HG02981 (cell line): ENCODE data around the gene KATNIP.

Experiments
- ATAC-seq: cut with Tn5 transposase; IDR thresholded peaks from one replicate; pipeline ENCODE4 v1.9.1; 2021; ENCODE audit warnings: mild to moderate bottlenecking, moderate library complexity; ENCODE audit not compliant: unreplicated experiment

The KATNIP gene

DNA sequence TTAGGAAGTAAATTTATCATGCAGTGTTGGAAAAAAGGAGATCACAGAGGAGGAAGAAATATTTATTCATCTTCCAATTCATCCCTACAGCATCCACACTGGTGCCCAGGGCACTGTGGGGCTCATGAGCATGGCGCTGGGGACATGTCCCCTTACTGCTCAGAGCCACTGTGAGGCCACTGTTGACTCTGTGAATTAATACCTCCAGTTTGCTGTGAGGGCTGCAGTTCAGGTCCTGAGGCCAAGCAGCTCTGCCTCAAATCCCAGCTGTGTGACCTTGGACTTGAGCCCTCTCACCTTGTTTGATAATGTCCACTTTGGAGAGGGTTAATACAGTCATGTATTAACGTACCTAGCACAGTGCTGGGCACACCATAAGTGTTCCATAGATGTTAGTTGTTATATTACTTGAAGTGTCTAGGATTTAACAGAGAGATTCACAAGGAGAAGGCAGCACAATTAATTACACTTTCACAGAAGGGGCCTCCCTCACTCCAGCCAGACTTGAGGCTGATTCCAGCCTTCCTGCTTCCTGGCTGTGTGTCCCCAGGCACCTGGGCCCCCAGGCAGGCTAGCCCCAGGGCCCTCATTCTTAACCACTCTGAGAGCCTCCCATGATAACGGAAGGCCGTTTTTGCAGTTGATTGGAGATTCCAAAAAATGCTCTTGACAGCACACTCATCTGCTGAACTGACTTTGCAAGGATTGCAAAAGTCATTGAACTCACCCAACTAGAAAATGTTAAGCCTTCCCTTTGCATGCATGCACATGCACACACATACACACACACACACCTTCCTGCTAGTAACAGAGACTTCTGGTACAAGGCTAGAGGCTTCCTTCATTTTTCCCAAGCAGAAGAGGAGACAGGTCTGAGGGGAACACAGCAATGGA, 29.4 kb downstream of the KATNIP start:
- ATAC-seq, result no peak

DNA sequence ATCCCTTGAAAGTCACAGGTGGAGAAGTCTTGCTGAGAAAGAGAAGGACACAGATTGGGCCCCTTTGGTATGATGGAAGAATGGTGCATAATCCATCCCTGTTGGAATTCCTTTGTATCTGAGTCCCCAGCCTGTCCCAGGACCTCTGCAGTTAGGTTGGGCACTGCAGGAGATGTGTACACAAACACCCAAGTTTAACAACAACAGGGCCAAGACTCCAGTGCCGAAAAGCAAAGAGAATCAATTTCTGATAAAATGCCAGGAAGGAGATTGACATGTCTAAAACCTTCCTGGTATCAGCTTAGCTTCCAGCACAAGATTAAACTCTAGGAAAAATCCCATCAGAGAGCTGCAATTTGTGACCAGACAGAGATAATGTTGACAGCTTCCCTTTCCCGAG, 32.9 kb downstream of the KATNIP start:
- ATAC-seq, result no peak

DNA sequence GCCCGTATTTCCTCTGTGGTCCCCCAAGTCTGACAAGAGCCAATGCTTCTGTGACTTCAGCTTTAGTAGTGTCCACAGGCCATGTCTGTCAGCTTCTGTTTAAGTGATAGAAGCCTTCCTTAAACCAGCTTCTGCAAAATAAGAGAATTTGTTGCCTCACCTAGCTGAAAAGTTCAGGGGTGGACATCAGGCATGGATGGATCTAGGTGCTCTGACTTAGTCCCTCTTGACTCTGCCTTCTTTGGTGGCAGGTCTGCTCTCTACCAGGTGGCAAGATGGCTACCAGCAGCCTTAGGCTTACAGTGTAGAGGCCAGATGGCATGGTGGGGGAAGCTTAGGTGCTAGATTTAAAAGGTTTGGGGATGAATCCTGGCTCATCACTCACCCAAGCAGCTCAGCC, 33.7 kb downstream of the KATNIP start:
- no peak for ATAC-seq

- no peak for ATAC-seq
Measured at GRCh38 chr16:27585200-27585599, 35.3 kb downstream of the KATNIP start.

- ATAC-seq, result no peak
Measured at GRCh38 chr16:27586711-27587110, 36.8 kb downstream of the KATNIP start.

- ATAC-seq, result no peak
Measured at GRCh38 chr16:27588057-27588456, 38.1 kb downstream of the KATNIP start.

DNA sequence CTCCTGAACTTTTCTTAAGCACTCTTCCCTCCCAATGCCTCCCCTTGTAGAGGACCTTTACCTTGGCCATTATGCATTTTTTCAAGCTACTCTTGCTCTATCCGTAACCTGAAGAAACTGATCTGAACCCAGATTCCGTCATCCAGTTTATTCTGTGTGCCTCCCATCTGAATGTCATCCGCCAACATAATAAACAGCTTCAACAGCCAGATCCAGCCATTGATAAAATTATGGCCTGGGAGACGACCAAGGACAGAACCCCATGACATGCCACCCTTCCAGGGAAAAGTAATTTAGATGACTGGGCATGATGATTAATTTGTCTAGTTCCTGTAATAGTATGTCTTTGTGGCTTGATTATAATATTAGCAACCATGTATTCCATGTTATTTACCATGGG, 41.9 kb downstream of the KATNIP start:
- no peak for ATAC-seq

DNA sequence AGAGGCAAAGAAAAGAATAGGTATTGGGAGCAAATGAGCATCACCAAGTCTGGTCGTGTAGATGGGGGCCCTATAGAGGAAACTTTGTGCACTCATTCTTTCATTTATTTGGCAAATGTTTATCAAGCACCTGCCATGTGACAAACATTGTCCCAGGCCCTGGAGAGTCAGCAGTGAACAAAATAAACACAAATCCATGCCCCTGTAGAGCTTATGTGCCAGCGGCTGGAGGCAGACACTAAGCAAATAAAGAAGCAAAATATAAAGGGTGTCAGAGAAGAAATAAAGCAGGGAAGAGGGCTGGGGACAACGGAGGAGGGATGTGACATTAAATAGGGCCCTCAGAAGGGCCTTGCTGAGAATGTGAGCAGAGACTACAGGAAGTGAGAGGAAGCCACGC, 45.5 kb downstream of the KATNIP start:
- no peak for ATAC-seq

DNA sequence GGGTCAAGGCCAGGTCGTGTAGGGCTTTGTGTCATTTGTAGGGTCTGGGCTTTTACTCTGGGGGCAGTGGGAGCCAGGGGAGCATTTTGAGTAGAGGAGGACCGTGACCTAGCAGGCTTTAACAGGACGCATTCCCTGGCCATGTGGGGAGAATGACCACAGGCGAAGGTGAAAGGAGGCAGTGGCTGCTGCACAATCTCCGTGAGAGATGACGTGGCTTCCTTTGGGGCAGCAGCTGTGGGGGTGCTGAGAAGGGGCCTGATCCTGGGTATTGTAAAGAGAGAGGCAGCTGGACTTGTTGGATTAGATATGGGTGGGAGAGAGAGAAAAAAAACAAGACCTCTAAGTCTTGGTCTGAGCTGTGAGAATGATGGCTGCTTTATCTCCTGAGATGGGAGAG, 46.0 kb downstream of the KATNIP start:
- ATAC-seq, result no peak

DNA sequence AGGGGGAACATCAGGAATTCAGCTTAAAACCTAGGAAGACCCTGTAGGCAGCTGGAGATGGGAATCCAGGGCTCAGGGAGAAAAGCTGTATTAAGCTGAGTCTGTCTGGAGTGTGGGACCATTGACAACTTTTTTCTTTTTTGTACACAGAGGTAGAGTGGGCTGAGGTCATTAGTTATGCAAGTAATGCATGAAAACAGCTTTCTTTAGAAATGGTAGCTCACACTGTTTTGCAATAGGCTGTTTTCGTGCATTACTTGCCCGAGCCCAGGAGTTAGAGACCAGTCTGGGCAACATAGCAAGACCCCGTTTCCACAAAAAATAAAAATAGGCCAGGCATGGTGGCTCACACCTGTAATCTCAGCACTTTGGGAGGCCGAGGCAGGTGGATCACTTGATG, 46.5 kb downstream of the KATNIP start:
- ATAC-seq, result no peak

DNA sequence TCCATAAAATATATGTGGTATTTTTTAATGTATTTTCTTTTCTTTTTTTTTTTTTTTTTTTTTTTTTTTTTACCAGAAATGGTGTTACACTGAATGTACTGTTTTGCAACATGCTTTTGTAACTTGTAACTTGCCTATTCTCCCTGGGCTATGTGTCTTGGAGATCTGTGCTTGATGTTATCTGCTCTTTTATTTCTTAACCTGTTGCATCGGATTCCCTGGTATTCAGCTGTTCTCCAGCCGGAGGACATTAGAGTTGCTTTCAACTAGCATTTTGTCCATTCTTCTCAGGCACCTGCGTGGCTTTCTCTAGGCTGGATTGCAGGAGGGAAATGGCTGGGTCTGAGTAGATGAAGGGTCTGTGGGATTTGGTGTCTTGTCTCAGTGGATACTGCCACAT, 47.4 kb downstream of the KATNIP start:
- ATAC-seq, result no peak

- ATAC-seq, result no peak
Measured at GRCh38 chr16:27598220-27598619, 48.3 kb downstream of the KATNIP start.

DNA sequence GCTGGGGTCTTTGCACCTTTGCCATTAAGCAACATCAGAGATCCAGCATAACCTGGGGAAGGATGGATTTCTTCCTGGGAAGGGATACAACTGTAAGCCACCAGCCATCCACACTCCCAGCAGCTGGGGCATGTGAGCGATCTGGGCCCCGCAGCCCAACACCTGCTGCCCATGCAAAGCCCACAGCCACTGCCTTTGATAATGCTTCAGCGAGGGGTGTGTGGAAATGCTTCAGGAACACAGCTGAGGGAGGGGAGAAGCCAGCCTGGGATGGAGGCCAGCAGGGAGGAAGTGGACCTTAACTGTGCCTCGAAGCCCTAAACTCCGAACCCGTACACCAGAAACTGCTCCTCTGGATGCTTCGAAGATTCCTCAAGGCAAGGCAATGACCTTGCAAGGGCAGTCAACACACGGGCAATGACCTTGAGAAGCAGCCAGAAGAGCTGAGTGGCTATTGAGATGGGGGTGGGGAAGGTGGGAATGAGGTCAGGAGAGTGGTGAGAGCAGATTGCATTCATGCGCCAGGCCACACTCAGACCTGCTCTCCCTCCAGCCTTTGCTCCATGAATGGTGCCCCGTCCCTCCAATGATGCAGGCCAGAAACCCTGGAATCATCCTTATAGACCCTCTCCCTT, 49.1 kb downstream of the KATNIP start:
- ATAC-seq, result no peak

DNA sequence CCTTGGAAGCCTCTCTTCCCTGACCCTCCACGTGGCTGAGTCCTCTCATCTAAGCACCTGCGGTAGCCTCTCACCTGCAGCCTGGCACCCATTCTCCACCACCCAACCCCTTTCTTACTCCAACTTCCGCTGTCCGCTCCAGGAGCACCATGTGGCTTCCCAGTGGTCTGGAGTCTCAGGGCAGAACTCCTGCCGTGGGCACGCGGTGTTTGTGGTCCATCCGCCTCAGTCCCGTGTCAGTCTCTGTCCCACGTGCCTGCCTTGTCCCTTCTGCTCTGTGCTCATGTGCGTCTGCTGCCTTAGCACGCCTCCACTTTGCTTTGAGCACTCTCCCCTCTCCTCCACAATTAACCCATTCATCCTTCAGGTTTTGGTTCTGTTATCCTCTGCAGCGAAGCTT, 49.7 kb downstream of the KATNIP start:
- ATAC-seq, result no peak
